HG02623 (cell line): ENCODE measurements around the gene OLFM3.

Experiments
- ATAC-seq: cut with Tn5 transposase; IDR thresholded peaks from one replicate; pipeline ENCODE4 v1.9.1; 2021; ENCODE audit warnings: moderate library complexity; ENCODE audit not compliant: unreplicated experiment

Gene OLFM3

GRCh38 chr1:101854271-101854670, 142.5 kb downstream of the OLFM3 start:
- ATAC-seq, result no peak

- ATAC-seq, result no peak
These were observed 143.8 kb downstream of the OLFM3 start for GRCh38 chr1:101852936-101853335.

GRCh38 chr1:101849356-101849755, 147.4 kb downstream of the OLFM3 start:
- no peak for ATAC-seq

GRCh38 chr1:101847626-101848025, 149.1 kb downstream of the OLFM3 start:
- no peak for ATAC-seq

- ATAC-seq, result no peak
These were observed 149.9 kb downstream of the OLFM3 start for GRCh38 chr1:101846820-101847219.

- ATAC-seq, result no peak
These were observed 153.6 kb downstream of the OLFM3 start for GRCh38 chr1:101843160-101843559.

GRCh38 chr1:101841824-101842223, 154.9 kb downstream of the OLFM3 start:
- ATAC-seq, result no peak

- no peak for ATAC-seq
These were observed 160.7 kb downstream of the OLFM3 start for GRCh38 chr1:101835988-101836387.

- ATAC-seq, result no peak
These were observed 163.4 kb downstream of the OLFM3 start for GRCh38 chr1:101833312-101833711.

GRCh38 chr1:101826416-101826815, 170.3 kb downstream of the OLFM3 start:
- no peak for ATAC-seq

- peak; percentile 55 for ATAC-seq
These were observed 176.7 kb downstream of the OLFM3 start for GRCh38 chr1:101820071-101820470.

GRCh38 chr1:101816262-101816661, 180.5 kb downstream of the OLFM3 start:
- no peak for ATAC-seq

GRCh38 chr1:101798417-101798816, 198.3 kb downstream of the OLFM3 start:
- ATAC-seq, result no peak

GRCh38 chr1:101797722-101798121, 199.0 kb downstream of the OLFM3 start:
- ATAC-seq, result no peak

GRCh38 chr1:101781201-101781831, 215.4 kb downstream of the OLFM3 start:
- no peak for ATAC-seq

- ATAC-seq, result peak; percentile 81
These were observed 227.2 kb downstream of the OLFM3 start for GRCh38 chr1:101769520-101769919.

- no peak for ATAC-seq
These were observed 238.7 kb downstream of the OLFM3 start for GRCh38 chr1:101757985-101758384.

- ATAC-seq, result no peak
These were observed 240.3 kb downstream of the OLFM3 start for GRCh38 chr1:101756411-101756810.
